A549 (cell line): ENCODE results near the gene MCIDAS. TPM values are rescaled to one million over a fixed set of nuclear protein-coding genes. Genes with fewer than 3 reads are reported as not detected.

Source experiments
- ATAC-seq, 2 experiments: fragments of 200-7000 bp in 1 of 2; fragments of >200 bp in 1 of 2; cut with Nextera tagmentation in 1 of 2; cut with Tn5 transposase in 1 of 2; 3 replicates each; pipeline versions ENCODE4 v1.8.0 to v1.9.1; 2018 to 2020; ENCODE audit warnings: mild to moderate bottlenecking in 1 of 2, moderate library complexity in 1 of 2
- CTCF ChIA-PET: fragments of 300-600 bp; sonication (Branson Sonifier 250); formaldehyde crosslinking; extraction: SDS; loops from one replicate; lab custom pipeline; 2021; ENCODE audit warnings: antibody characterized with exemption, inconsistent platforms; lab: Yijun Ruan, JAX
- POLR2A ChIA-PET: fragments of 350-600 bp; formaldehyde crosslinking; extraction: SDS; loops from one replicate; lab custom pipeline; 2021; ENCODE audit warnings: antibody characterized with exemption, inconsistent platforms; lab: Yijun Ruan, JAX
- DNase-seq, 2 experiments: peaks; one replicate each; pipeline versions ENCODE4 v3.0.0 to v3.0.0-alpha.2; 2011 to 2016; ENCODE audit warnings: low read depth in 1 of 2, low spot score in 1 of 2
- FAIRE-seq: peaks from 2 replicates; lab custom pipeline; 2011; peaks lifted over from hg19 to GRCh38; lab: Jason Lieb, UNC
- H3K27ac ChIP-seq, 2 experiments: fragments of >200 bp; sonication (Bioruptor Twin); formaldehyde crosslinking; 3 replicates each; pipeline ENCODE4 v1.5.1; 2016 to 2017
- H3K4me1 ChIP-seq: fragments of >200 bp; sonication (Bioruptor Twin); formaldehyde crosslinking; 3 replicates; pipeline ENCODE4 v1.6.1; 2016
- H3K4me2 ChIP-seq: fragments of >200 bp; sonication (Bioruptor Twin); formaldehyde crosslinking; 3 replicates; pipeline ENCODE4 v1.6.1; 2016
- H3K4me3 ChIP-seq: fragments of >200 bp; sonication (Bioruptor Twin); formaldehyde crosslinking; 3 replicates; pipeline ENCODE4 v1.5.1; 2016
- H3K9me3 ChIP-seq: fragments of >200 bp; sonication (Bioruptor Twin); formaldehyde crosslinking; 3 replicates; pipeline ENCODE4 v1.6.1; 2016
- CHD2 ChIP-seq: fragments of 150-350 bp; IDR thresholded peaks from 2 replicates; pipeline ENCODE4 v1.6.1; 2014; ENCODE audit warnings: low read length; ENCODE audit not compliant: partially characterized antibody
- CHD4 ChIP-seq: fragments of 200-600 bp; sonication (generic); IDR thresholded peaks from 2 replicates; pipeline ENCODE4 v1.6.1; 2016; ENCODE audit warnings: antibody characterized with exemption, mild to moderate bottlenecking, borderline replicate concordance
- EHF ChIP-seq: fragments of 250-450 bp; sonication (Bioruptor Pico); IDR thresholded peaks from 2 replicates; pipeline ENCODE4 v1.5.0; 2020; ENCODE audit warnings: mild to moderate bottlenecking
- ESRRA ChIP-seq: fragments of 150-350 bp; IDR thresholded peaks from 2 replicates; pipeline ENCODE4 v1.6.1; 2014; ENCODE audit warnings: mild to moderate bottlenecking, low read length, borderline replicate concordance
- FOSL2 ChIP-seq, 2 experiments: fragments of 450-650 bp in 1 of 2; fragments of >200 bp in 1 of 2; sonication (Bioruptor Twin) in 1 of 2; formaldehyde crosslinking; IDR thresholded peaks; 2 replicates each; pipeline versions ENCODE4 v1.5.0 to v1.6.1; 2016 to 2020; ENCODE audit warnings: mild to moderate bottlenecking in 1 of 2, moderate library complexity in 1 of 2
- FOXS1 ChIP-seq: fragments of 250-450 bp; sonication (Bioruptor Pico); IDR thresholded peaks from 2 replicates; pipeline ENCODE4 v1.5.0; 2020; ENCODE audit warnings: mild to moderate bottlenecking, moderate library complexity
- GATA3 ChIP-seq: IDR thresholded peaks from 2 replicates; pipeline ENCODE4 v1.6.1; 2012; ENCODE audit warnings: borderline replicate concordance
- HEYL ChIP-seq: fragments of 250-450 bp; sonication (Bioruptor Pico); IDR thresholded peaks from 2 replicates; pipeline ENCODE4 v1.8.0; 2021; ENCODE audit warnings: mild to moderate bottlenecking, moderate library complexity
- HOXB13 ChIP-seq: fragments of 250-450 bp; sonication (Bioruptor Pico); IDR thresholded peaks from 2 replicates; pipeline ENCODE4 v1.5.0; 2020; ENCODE audit warnings: low read depth, mild to moderate bottlenecking, moderate library complexity
- HOXB5 ChIP-seq: fragments of 250-450 bp; sonication (Bioruptor Pico); IDR thresholded peaks from 2 replicates; pipeline ENCODE4 v1.5.0; 2020; ENCODE audit warnings: mild to moderate bottlenecking, moderate library complexity
- JUN ChIP-seq, 2 experiments: fragments of >200 bp; sonication (Bioruptor Twin); formaldehyde crosslinking; IDR thresholded peaks; 2 replicates in 1 of 2; 3 replicates in 1 of 2; pipeline ENCODE4 v1.6.1; 2016 to 2017
- KDM5A ChIP-seq: fragments of 200-600 bp; sonication (generic); IDR thresholded peaks from 2 replicates; pipeline ENCODE4 v1.6.1; 2016; ENCODE audit warnings: antibody characterized with exemption, mild to moderate bottlenecking
- NFE2L2 ChIP-seq: fragments of 150-350 bp; conservative IDR thresholded peaks from 2 replicates; pipeline ENCODE4 v1.6.1; 2014; ENCODE audit warnings: low read length
- NR3C1 ChIP-seq: fragments of >200 bp; sonication (Bioruptor Twin); formaldehyde crosslinking; IDR thresholded peaks from 3 replicates; pipeline ENCODE4 v1.6.1; 2017
- PHF8 ChIP-seq: fragments of 200-600 bp; sonication (generic); IDR thresholded peaks from 2 replicates; pipeline ENCODE4 v1.6.1; 2016; ENCODE audit warnings: low read depth, mild to moderate bottlenecking, antibody characterized with exemption, moderate library complexity, borderline replicate concordance
- POLR2A ChIP-seq: IDR thresholded peaks from 2 replicates; pipeline ENCODE4 v1.6.1; 2012; ENCODE audit warnings: mild to moderate bottlenecking, low read length
- RARB ChIP-seq: fragments of 250-450 bp; sonication (Bioruptor Pico); IDR thresholded peaks from 2 replicates; pipeline ENCODE4 v1.8.0; 2021; ENCODE audit warnings: mild to moderate bottlenecking, moderate library complexity
- RNF2 ChIP-seq: fragments of 200-600 bp; sonication (generic); IDR thresholded peaks from 2 replicates; pipeline ENCODE4 v1.6.1; 2016; ENCODE audit warnings: low read depth, mild to moderate bottlenecking, antibody characterized with exemption, moderate library complexity, borderline replicate concordance
- TFCP2L1 ChIP-seq: fragments of 250-450 bp; sonication (Bioruptor Pico); IDR thresholded peaks from 2 replicates; pipeline ENCODE4 v1.5.0; 2021; ENCODE audit warnings: mild to moderate bottlenecking
- ZC3H11A ChIP-seq: fragments of 450-650 bp; IDR thresholded peaks from 2 replicates; pipeline ENCODE4 v1.6.1; 2014; ENCODE audit warnings: antibody characterized with exemption, mild to moderate bottlenecking
- ZFP36 ChIP-seq: fragments of 450-650 bp; IDR thresholded peaks from 2 replicates; pipeline ENCODE4 v1.6.1; 2014; ENCODE audit warnings: borderline replicate concordance; ENCODE audit not compliant: partially characterized antibody
- ZNF302 ChIP-seq: fragments of 250-450 bp; sonication (Bioruptor Pico); IDR thresholded peaks from 2 replicates; pipeline ENCODE4 v1.9.0; 2021; ENCODE audit warnings: inconsistent platforms, mild to moderate bottlenecking, moderate library complexity
- ZSCAN20 ChIP-seq: fragments of 250-450 bp; sonication (Bioruptor Pico); IDR thresholded peaks from 2 replicates; pipeline ENCODE4 v1.8.0; 2022; ENCODE audit warnings: mild to moderate bottlenecking, moderate library complexity
- WGBS: methylation state at CpG from one replicate; pipeline ENCODE4 v1.1.6; 2017; ENCODE audit errors: missing lambda C conversion rate; 5-methylcytosine and 5-hydroxymethylcytosine counted together
- polyA plus RNA-seq, 4 experiments: library from polyadenylated mRNA; depleted of rRNA in 3 of 4; stranded (reverse); fragments of >200 nt; fragmentation: RNase III in 1 of 4; extraction: RNeasy Plus Mini Kit Qiagen cat#74134 plus additional on column Dnase treatment in 1 of 4; gene quantifications; 2 replicates in 3 of 4; 3 replicates in 1 of 4; pipeline ENCODE4 v1.2.3, GENCODE V29; 2011 to 2017
- TF ChIP-seq, protein P1 (sequence below): fragments of 200-600 bp; sonication (generic); IDR thresholded peaks from 2 replicates; pipeline ENCODE4 v1.6.1; 2016; ENCODE audit warnings: antibody characterized with exemption, mild to moderate bottlenecking, moderate library complexity
- TF ChIP-seq, protein P2 (sequence below): IDR thresholded peaks from 2 replicates; pipeline ENCODE4 v1.6.1; 2012
- TF ChIP-seq, protein P3 (sequence below): IDR thresholded peaks from 2 replicates; pipeline ENCODE4 v1.6.1; 2012; ENCODE audit warnings: low read depth, borderline replicate concordance

The MCIDAS gene
- polyA plus RNA-seq, 2 of the 4 experiments (the other 2 are of a cell fraction): 2.2 TPM

DNA sequence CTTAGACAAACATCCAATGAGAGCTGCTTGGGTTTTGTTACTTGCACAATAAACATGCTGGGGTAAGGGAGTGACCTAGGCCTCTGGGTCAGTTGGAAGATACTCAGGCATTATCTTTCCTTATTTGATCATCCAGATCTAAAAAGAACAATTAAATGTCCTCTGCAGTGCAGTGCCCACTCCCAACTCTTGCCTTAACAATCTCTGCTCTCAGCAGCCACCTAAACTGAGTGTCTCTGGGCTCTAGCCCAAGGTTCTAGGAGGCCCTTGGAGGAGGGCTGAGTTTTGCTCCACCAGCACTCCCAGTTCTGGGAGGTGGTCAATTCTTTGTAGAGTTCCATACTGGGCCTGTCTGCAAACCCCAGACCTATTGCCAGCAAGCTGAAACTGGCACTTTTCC is 1.8 kb downstream of the MCIDAS start:
- ATAC-seq (no peak), DNase-seq (no peak), FAIRE-seq (no peak)
- Histone ChIP-seq H3K9me3 (no peaks in the 10 kb centered on the region), H3K27ac (no peak overlapping the region), H3K4me1 (0 out of 3 replicates have a peak, but pooled peaks cover 5% of the 10 kb centered on the region), H3K4me2 (no peak overlapping the region), H3K4me3 (no peak overlapping the region)
- POLR2A ChIA-PET: no interaction called here
- TF ChIP-seq CHD2 (no peak), NFE2L2 (no peak), HOXB5 (CRISPR knock-in tag) (no peak), HOXB13 (CRISPR knock-in tag) (no peak), NR3C1 (no peak), TFCP2L1 (CRISPR knock-in tag) (no peak), CHD4 (no peak), ESRRA (no peak), ZNF302 (CRISPR knock-in tag) (no peak), RARB (CRISPR knock-in tag) (no peak), FOSL2 (IDR thresholded peaks at IDR 0.05) (no peak), FOSL2 (CRISPR knock-in tag; IDR thresholded peaks at IDR 0.05) (no peak), HEYL (no peak), GATA3 (no peak), KDM5A (no peak), PHF8 (no peak), EHF (CRISPR knock-in tag) (no peak)
- CTCF ChIA-PET: interaction anchor here (0.6 to 4.8 kb wide), 9 partner anchors 9 to 467 kb away, joined by 3 to 57 read pairs (median 6); partner anchors contain the start of gene CCNO

DNA sequence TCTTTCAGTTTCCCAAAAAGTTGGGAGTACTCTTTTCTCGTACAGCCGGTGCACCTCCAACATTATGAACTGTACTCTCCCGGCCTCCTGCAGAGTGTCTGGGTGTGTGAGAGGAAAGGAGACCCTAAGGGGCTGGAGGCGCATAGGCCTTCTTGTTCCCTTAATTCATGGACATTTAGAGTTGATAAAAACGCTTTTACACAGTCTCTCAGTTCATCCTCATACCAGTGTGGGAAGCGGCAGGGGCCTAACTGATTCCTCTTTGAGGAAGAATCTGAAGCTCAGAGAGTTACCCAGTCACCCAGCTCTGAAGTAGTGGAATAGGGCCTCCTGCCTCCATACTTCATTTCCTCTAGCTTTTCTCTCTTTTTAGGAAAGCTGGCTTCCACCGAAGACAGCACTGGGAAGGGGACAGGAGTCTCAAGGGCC is 3.3 kb downstream of the MCIDAS start:
- H3K9me3 ChIP-seq: no peaks in the 10 kb centered on the region
- no peak for TF ChIP-seq EHF (CRISPR knock-in tag)
- TF ChIP-seq, protein P1, sequence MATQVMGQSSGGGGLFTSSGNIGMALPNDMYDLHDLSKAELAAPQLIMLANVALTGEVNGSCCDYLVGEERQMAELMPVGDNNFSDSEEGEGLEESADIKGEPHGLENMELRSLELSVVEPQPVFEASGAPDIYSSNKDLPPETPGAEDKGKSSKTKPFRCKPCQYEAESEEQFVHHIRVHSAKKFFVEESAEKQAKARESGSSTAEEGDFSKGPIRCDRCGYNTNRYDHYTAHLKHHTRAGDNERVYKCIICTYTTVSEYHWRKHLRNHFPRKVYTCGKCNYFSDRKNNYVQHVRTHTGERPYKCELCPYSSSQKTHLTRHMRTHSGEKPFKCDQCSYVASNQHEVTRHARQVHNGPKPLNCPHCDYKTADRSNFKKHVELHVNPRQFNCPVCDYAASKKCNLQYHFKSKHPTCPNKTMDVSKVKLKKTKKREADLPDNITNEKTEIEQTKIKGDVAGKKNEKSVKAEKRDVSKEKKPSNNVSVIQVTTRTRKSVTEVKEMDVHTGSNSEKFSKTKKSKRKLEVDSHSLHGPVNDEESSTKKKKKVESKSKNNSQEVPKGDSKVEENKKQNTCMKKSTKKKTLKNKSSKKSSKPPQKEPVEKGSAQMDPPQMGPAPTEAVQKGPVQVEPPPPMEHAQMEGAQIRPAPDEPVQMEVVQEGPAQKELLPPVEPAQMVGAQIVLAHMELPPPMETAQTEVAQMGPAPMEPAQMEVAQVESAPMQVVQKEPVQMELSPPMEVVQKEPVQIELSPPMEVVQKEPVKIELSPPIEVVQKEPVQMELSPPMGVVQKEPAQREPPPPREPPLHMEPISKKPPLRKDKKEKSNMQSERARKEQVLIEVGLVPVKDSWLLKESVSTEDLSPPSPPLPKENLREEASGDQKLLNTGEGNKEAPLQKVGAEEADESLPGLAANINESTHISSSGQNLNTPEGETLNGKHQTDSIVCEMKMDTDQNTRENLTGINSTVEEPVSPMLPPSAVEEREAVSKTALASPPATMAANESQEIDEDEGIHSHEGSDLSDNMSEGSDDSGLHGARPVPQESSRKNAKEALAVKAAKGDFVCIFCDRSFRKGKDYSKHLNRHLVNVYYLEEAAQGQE: no peak
- 70% methylated on average over 7 of the region's 7 CpGs for WGBS
- DNase-seq (no peak), ATAC-seq (no peak), FAIRE-seq (no peak)
- H3K4me2 ChIP-seq: no peak overlapping the region
- ChIA-PET POLR2A (interaction anchor here (1.6 kb wide), 1 partner anchor 9 kb away, joined by 6 read pairs; the partner anchor contains the start of gene CCNO), CTCF (interaction anchor here (0.6 to 4.8 kb wide), 3 partner anchors 9 to 713 kb away, joined by 3 to 57 read pairs (median 8); partner anchors contain the start of gene CCNO)
- H3K4me3 ChIP-seq: no peak overlapping the region
- 0 out of 3 replicates have a peak, but pooled peaks cover 5% of the 10 kb centered on the region for H3K4me1 ChIP-seq
- H3K27ac ChIP-seq: no peak overlapping the region

DNA sequence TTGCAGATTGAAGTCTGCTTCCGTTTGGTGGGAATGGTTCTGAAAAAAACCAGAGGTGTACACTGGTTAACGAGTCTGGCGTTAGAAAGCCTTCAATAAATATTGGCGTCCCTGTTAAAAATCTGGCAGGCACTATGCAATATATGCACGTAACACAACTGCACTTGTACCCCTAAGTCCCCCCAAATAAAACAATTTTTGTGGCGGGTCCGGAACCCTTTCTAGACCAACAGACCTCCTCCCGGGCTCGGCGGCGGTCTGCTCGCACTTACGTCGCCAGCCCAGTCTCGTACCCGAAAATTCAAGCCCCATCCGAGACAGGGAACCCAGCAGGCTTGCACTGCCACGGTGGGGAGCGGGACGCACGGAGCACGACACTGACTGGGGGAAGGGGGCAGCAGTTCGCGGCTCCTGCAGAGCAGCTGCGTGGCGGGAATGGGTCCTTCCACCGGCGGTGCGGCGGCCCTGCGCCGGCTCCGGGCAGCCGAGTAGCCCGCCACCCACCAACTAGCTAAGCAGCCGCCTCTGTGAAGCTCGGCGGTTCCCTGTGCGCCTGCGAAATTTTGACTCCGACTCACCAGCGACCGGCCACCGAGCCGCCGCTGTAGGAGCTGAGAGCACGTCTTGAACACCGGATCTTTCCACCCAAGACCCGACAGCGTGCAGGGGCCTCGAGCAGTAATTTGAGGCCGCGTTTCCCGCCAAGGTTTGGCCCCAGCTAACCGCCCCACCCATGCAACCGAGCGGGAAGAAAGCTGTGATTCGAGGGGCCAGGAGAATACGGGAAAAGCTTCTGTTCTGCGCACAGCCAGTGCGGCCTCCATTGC is 3.9 kb downstream of the MCIDAS start:
- CTCF ChIA-PET: interaction anchor here (0.6 to 4.8 kb wide), 3 partner anchors 8 to 713 kb away, joined by 3 to 57 read pairs (median 8); partner anchors contain the start of gene CCNO
- H3K4me2 ChIP-seq: no peak overlapping the region
- no peak overlapping the region for H3K4me3 ChIP-seq
- TF ChIP-seq ZSCAN20 (no peak), JUN (IDR thresholded peaks at IDR 0.05) (no peak), FOXS1 (no peak), RNF2 (no peak), ZFP36 (no peak), ZC3H11A (no peak), TFCP2L1 (CRISPR knock-in tag) (no peak), POLR2A (no peak)
- TF ChIP-seq, protein P2, sequence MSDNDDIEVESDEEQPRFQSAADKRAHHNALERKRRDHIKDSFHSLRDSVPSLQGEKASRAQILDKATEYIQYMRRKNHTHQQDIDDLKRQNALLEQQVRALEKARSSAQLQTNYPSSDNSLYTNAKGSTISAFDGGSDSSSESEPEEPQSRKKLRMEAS: no peak
- TF ChIP-seq, protein P3, sequence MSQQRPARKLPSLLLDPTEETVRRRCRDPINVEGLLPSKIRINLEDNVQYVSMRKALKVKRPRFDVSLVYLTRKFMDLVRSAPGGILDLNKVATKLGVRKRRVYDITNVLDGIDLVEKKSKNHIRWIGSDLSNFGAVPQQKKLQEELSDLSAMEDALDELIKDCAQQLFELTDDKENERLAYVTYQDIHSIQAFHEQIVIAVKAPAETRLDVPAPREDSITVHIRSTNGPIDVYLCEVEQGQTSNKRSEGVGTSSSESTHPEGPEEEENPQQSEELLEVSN: no peak
- POLR2A ChIA-PET: interaction anchor here (1.6 kb wide), 1 partner anchor 10 kb away, joined by 6 read pairs; the partner anchor contains the start of gene CCNO
- DNase-seq (no peak), ATAC-seq (no peak), FAIRE-seq (no peak)
- H3K27ac ChIP-seq: no peak overlapping the region
- no peaks in the 10 kb centered on the region for H3K9me3 ChIP-seq
- WGBS: 95% methylated on average over 47 of the region's 61 CpGs
- 0 out of 3 replicates have a peak, but pooled peaks cover 5% of the 10 kb centered on the region for H3K4me1 ChIP-seq
